SK-N-SH (cell line): Measurements from ENCODE around the gene GLYATL1.

Source experiments
- CTCF ChIP-seq: fragments of 200-600 bp; sonication (generic); IDR thresholded peaks from 2 replicates; pipeline ENCODE4 v1.6.1; 2017; ENCODE audit warnings: antibody characterized with exemption, mild to moderate bottlenecking, moderate library complexity
- POLR2AphosphoS5 ChIP-seq: IDR thresholded peaks from 2 replicates; pipeline ENCODE4 v1.6.1; 2012; ENCODE audit warnings: low read depth, low read length

GRCh38 chr11:58979222-58979621, 39.9 kb downstream of the GLYATL1 start:
- TF ChIP-seq CTCF (no peak), POLR2AphosphoS5 (no peak)
